ENCODE measurements around the gene GSE1.

GRCh38 chr16:85585711-85586110 lies 27.4 kb upstream of the GSE1 start:
- TF ChIP-seq SUZ12 (IDR thresholded peaks at IDR 0.05) = no peak
- no peak for TF ChIP-seq ELF4 (IDR thresholded peaks at IDR 0.05)
- no peak for TF ChIP-seq PKNOX1 (IDR thresholded peaks at IDR 0.05)
- TF ChIP-seq TARDBP (IDR thresholded peaks at IDR 0.05) = no peak
- no peak for TF ChIP-seq BHLHE40 (IDR thresholded peaks at IDR 0.05; ENCODE audit: borderline replicate concordance)
- TF ChIP-seq FOXM1 (IDR thresholded peaks at IDR 0.05; ENCODE audit: borderline replicate concordance) = no peak
- no peak for TF ChIP-seq LEF1 (IDR thresholded peaks at IDR 0.05; ENCODE audit: borderline replicate concordance)
- TF ChIP-seq FOXK2 (IDR thresholded peaks at IDR 0.05) = no peak
- no peak for TF ChIP-seq SP1 (IDR thresholded peaks at IDR 0.05)
- TF ChIP-seq FOXA1 (IDR thresholded peaks at IDR 0.05) = no peak
